GM18507 (cell line): ENCODE results near the gene FES.
"Not testable (repeated sequence)": the region's sequence is repeated elsewhere in the genome, so short reads cannot be mapped to it uniquely, and the experiment has no call there.

Experiments used
- DNase-seq: peaks from one replicate; pipeline ENCODE4 v3.0.0; 2011; ENCODE audit warnings: low read depth; ENCODE audit not compliant: insufficient read length; ENCODE audit errors: extremely low spot score
- FAIRE-seq: peaks from 2 replicates; lab custom pipeline; 2011; peaks lifted over from hg19 to GRCh38; lab: Jason Lieb, UNC

The FES gene

GRCh38 chr15:90873998-90874605 is 10.2 kb upstream of the FES start:
- no peak for FAIRE-seq
- no peak for DNase-seq

GRCh38 chr15:90874986-90875385 is 9.3 kb upstream of the FES start:
- FAIRE-seq, DNase-seq: not testable (repeated sequence)

DNA sequence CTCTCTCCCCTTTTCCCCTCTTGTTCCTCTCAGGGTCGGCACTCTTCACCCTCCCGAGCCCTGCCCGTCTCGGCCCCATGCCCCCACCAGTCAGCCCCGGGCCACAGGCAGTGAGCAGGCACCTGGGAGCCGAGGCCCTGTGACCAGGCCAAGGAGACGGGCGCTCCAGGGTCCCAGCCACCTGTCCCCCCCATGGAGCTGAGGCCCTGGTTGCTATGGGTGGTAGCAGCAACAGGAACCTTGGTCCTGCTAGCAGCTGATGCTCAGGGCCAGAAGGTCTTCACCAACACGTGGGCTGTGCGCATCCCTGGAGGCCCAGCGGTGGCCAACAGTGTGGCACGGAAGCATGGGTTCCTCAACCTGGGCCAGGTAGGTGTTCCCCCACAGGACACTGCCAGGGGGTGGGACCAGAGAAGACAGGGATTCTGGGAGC is 8.7 kb upstream of the FES start:
- FAIRE-seq (no peak), DNase-seq (no peak)

DNA sequence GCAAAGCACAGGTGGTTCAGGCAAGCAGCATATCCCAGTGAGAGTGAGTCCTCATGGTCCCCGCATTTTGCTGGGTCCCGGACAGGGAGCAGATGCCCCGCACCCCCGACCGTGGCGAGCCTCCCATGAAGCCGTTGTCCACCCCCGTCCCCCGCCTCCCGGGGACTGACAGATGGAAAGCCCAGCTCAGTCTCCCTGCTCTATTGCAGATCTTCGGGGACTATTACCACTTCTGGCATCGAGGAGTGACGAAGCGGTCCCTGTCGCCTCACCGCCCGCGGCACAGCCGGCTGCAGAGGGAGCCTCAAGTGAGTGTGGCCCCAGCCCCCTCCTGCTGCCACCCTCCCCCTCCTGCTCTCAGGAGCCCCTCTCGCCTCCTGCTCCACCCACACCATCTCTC is 8.3 kb upstream of the FES start:
- FAIRE-seq (no peak), DNase-seq (no peak)

DNA sequence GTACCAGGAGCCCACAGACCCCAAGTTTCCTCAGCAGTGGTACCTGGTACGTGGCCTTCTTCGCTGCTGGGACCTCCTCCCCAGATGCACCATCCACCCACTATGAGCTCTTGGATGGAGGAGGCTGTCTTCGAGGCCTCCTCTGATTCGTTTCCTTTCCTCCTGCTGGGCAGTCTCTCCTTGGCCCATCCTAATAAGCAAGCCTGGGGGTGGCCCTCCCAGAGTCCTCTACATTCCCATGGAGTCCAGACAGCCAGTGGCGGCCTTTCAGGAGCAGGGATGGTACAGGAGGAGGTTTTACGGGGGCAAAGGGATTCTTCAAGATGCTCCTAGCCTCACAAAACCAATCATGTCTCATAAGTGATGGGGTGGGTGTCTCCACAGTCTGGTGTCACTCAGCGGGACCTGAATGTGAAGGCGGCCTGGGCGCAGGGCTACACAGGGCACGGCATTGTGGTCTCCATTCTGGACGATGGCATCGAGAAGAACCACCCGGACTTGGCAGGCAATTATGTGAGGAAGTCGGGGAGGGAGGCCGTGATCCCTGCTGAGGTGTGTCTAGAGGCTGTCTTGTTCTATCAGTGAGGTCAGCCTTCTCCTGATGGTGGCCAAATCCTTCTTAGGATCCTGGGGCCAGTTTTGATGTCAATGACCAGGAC is 7.7 kb upstream of the FES start:
- DNase-seq: no peak
- FAIRE-seq: no peak

- FAIRE-seq (no peak), DNase-seq (no peak)
These were observed 7.0 kb upstream of the FES start for GRCh38 chr15:90877315-90877714.

DNA sequence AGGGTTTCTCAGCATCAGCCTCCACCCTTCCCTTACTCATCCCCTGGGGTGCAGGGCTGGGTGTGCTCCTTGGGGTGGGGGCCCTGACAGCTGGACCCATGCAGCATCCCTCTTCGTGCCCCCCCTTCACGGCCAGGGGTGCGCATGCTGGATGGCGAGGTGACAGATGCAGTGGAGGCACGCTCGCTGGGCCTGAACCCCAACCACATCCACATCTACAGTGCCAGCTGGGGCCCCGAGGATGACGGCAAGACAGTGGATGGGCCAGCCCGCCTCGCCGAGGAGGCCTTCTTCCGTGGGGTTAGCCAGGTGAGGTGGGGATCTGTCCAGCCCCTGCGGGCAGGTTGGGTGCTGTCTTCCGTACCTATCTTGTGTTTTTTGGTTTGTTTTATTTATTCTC is 6.3 kb upstream of the FES start:
- no peak for DNase-seq
- no peak for FAIRE-seq

- no peak for FAIRE-seq
- no peak for DNase-seq
These were observed 5.6 kb upstream of the FES start for GRCh38 chr15:90878660-90879059.

GRCh38 chr15:90879730-90880366 is 4.5 kb upstream of the FES start:
- no peak for DNase-seq
- no peak for FAIRE-seq

- DNase-seq: no peak
- FAIRE-seq: no peak
These were observed 3.7 kb upstream of the FES start for GRCh38 chr15:90880381-90881145.

DNA sequence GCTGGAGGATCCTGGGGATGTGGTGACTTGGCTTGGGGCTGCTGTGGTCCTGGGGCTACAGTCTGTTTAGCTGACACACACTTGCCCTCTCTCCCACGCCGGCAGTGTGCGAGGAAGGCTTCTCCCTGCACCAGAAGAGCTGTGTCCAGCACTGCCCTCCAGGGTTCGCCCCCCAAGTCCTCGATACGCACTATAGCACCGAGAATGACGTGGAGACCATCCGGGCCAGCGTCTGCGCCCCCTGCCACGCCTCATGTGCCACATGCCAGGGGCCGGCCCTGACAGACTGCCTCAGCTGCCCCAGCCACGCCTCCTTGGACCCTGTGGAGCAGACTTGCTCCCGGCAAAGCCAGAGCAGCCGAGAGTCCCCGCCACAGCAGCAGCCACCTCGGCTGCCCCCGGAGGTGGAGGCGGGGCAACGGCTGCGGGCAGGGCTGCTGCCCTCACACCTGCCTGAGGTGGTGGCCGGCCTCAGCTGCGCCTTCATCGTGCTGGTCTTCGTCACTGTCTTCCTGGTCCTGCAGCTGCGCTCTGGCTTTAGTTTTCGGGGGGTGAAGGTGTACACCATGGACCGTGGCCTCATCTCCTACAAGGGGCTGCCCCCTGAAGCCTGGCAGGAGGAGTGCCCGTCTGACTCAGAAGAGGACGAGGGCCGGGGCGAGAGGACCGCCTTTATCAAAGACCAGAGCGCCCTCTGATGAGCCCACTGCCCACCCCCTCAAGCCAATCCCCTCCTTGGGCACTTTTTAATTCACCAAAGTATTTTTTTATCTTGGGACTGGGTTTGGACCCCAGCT is 2.9 kb upstream of the FES start:
- no peak for FAIRE-seq
- no peak for DNase-seq

DNA sequence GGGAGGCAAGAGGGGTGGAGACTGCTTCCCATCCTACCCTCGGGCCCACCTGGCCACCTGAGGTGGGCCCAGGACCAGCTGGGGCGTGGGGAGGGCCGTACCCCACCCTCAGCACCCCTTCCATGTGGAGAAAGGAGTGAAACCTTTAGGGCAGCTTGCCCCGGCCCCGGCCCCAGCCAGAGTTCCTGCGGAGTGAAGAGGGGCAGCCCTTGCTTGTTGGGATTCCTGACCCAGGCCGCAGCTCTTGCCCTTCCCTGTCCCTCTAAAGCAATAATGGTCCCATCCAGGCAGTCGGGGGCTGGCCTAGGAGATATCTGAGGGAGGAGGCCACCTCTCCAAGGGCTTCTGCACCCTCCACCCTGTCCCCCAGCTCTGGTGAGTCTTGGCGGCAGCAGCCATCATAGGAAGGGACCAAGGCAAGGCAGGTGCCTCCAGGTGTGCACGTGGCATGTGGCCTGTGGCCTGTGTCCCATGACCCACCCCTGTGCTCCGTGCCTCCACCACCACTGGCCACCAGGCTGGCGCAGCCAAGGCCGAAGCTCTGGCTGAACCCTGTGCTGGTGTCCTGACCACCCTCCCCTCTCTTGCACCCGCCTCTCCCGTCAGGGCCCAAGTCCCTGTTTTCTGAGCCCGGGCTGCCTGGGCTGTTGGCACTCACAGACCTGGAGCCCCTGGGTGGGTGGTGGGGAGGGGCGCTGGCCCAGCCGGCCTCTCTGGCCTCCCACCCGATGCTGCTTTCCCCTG is 2.2 kb upstream of the FES start:
- no peak for FAIRE-seq
- DNase-seq: no peak

DNA sequence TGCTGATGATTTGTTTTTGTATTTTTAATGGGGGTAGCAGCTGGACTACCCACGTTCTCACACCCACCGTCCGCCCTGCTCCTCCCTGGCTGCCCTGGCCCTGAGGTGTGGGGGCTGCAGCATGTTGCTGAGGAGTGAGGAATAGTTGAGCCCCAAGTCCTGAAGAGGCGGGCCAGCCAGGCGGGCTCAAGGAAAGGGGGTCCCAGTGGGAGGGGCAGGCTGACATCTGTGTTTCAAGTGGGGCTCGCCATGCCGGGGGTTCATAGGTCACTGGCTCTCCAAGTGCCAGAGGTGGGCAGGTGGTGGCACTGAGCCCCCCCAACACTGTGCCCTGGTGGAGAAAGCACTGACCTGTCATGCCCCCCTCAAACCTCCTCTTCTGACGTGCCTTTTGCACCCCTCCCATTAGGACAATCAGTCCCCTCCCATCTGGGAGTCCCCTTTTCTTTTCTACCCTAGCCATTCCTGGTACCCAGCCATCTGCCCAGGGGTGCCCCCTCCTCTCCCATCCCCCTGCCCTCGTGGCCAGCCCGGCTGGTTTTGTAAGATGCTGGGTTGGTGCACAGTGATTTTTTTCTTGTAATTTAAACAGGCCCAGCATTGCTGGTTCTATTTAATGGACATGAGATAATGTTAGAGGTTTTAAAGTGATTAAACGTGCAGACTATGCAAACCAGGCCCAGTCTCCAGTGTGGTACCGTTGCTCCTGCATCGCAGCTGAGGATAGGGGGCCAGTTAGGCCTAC is 1.4 kb upstream of the FES start:
- FAIRE-seq (no peak), DNase-seq (no peak)

GRCh38 chr15:90883526-90883975 is 753 bp upstream of the FES start:
- FAIRE-seq (no peak), DNase-seq (no peak)

GRCh38 chr15:90884719-90885431 is 571 bp downstream of the FES start:
- DNase-seq: no peak
- no peak for FAIRE-seq

GRCh38 chr15:90885432-90886290 is 1.4 kb downstream of the FES start:
- FAIRE-seq: peak; percentile 83
- peak; percentile 49 for DNase-seq

DNA sequence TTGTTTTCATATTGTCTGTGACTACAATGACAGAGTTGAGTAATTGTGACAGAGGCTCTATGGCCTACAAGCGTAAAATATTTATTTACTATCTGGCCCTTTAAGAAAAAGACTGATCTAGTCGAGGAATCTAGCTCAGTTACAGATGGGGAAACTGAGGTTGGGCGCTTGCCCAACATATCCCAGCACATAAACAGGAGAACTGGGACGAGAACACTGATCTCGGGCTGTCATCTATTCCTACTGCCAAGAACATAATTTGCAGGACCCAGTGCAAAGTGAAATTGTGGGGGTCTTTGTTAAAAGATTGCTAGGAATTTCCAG is 1.9 kb downstream of the FES start:
- FAIRE-seq (no peak), DNase-seq (no peak)
